Measurements from ENCODE around the gene GCNT1. TPM values are rescaled to one million over a fixed set of nuclear protein-coding genes. Genes with fewer than 3 reads are reported as not detected.

Gene GCNT1
- total RNA-seq, 1 donor from 2014 or later: 3.8 TPM

- ATAC-seq: no peak
Observed at GRCh38 chr9:76542360-76542759, 83.4 kb downstream of the GCNT1 start.

- no peak for ATAC-seq
Observed at GRCh38 chr9:76545191-76545590, 86.2 kb downstream of the GCNT1 start.

GRCh38 chr9:76552181-76552580 is 93.2 kb downstream of the GCNT1 start:
- ATAC-seq: no peak

GRCh38 chr9:76552751-76553455 is 93.9 kb downstream of the GCNT1 start:
- ATAC-seq: no peak

- ATAC-seq: no peak
Observed at GRCh38 chr9:76553680-76554079, 94.7 kb downstream of the GCNT1 start.

Other genes with a start within 250 kb of the GCNT1 start
- gene RFK, start 64.8 kb upstream of the GCNT1 start, total RNA-seq: 6.6 TPM

All from esophagus mucosa (tissue), 1 donor.